Measurements from ENCODE around the gene USP20.

DNA sequence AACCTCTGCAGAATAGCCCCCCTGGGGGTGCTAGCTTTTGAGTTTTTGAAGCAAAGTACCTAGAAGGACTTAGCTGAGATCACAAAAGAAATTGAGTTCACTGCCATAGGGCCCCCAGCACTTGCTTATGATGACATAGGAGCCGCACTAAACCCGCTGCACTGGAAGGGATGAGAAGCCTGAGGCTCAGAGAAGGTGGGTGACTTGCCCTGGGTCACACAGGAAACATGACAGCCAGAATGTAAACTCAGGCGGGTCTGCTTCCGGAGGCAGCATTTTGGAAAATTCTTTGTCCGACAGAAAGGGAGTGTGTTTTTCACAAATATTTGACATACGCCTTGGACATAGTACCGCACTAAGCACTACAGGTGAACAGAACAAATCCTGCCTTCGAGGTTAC, 40.7 kb upstream of the USP20 start:
- TF ChIP-seq, protein P1, sequence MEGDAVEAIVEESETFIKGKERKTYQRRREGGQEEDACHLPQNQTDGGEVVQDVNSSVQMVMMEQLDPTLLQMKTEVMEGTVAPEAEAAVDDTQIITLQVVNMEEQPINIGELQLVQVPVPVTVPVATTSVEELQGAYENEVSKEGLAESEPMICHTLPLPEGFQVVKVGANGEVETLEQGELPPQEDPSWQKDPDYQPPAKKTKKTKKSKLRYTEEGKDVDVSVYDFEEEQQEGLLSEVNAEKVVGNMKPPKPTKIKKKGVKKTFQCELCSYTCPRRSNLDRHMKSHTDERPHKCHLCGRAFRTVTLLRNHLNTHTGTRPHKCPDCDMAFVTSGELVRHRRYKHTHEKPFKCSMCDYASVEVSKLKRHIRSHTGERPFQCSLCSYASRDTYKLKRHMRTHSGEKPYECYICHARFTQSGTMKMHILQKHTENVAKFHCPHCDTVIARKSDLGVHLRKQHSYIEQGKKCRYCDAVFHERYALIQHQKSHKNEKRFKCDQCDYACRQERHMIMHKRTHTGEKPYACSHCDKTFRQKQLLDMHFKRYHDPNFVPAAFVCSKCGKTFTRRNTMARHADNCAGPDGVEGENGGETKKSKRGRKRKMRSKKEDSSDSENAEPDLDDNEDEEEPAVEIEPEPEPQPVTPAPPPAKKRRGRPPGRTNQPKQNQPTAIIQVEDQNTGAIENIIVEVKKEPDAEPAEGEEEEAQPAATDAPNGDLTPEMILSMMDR (IDR thresholded peaks at IDR 0.05; ENCODE audit: low read length) = no peak
- no peak for TF ChIP-seq EZH2 (IDR thresholded peaks at IDR 0.05; ENCODE audit: borderline replicate concordance, low read length)

All from OCI-LY1 (cell line).